ENCODE measurements around the gene MAGEA9. TPM values are rescaled to one million over a fixed set of nuclear protein-coding genes. Genes with fewer than 3 reads are reported as not detected.
"Not testable (repeated sequence)": the region's sequence is repeated elsewhere in the genome, so short reads cannot be mapped to it uniquely, and the experiment has no call there.

The MAGEA9 gene, protein sequence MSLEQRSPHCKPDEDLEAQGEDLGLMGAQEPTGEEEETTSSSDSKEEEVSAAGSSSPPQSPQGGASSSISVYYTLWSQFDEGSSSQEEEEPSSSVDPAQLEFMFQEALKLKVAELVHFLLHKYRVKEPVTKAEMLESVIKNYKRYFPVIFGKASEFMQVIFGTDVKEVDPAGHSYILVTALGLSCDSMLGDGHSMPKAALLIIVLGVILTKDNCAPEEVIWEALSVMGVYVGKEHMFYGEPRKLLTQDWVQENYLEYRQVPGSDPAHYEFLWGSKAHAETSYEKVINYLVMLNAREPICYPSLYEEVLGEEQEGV
- not detected for polyA plus RNA-seq (2012; ENCODE audit: insufficient read depth, insufficient read length, low read depth)

DNA sequence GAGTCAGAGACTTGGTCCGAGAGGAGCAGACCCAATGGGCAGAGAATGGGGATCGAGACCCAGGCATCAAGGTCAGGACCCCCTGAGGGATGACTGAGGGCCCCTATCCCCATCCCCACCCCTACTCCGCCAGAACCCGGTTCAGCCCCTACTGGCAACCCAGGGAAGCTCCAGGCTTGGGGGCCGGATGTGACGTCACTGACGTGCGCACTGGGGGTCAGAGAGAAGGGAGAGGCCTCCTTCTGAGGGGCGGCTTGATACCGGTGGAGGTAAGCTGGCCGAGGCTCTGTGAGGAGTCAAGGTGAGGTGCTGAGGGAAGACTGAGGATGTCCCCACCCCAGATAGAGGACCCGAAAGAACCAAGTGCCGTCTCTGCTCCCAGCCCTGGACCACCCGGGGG is at the start of gene MAGEA9:
MAGEA9 (plus strand) TSS at position 204 of the 400 bp plus-strand sequence. CDS start 4,281 bp downstream, outside the sequence.
- DNase-seq; H3K36me3 ChIP-seq; H3K4me1 ChIP-seq; H3K9me3 ChIP-seq; H3K27me3 ChIP-seq; H3K4me3 ChIP-seq (ENCODE audit: low read depth, low read length): not testable (repeated sequence)

DNA sequence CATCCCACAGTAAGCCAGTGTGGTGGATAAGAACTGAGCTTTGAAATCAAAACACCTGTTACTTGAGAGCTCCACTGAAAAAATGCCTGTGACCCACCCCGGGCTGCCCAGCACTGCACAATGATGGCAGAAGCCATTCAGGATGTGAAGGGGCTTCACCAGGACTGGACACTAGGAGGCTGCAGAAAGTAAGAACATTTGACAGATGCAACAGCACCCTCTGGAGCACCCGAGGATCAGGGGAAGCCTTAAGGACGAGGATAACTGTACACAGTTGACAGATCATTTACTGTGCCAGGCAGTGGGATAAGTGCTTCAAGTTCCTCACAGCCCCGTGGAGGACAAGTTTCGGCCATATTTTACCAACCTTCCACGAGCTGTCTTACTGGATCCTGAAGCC is 39.5 kb upstream of the MAGEA9 start:
- not testable (repeated sequence) for H3K4me3 ChIP-seq (ENCODE audit: low read depth, low read length); H3K4me1 ChIP-seq; H3K36me3 ChIP-seq; H3K27me3 ChIP-seq; H3K9me3 ChIP-seq; DNase-seq

DNA sequence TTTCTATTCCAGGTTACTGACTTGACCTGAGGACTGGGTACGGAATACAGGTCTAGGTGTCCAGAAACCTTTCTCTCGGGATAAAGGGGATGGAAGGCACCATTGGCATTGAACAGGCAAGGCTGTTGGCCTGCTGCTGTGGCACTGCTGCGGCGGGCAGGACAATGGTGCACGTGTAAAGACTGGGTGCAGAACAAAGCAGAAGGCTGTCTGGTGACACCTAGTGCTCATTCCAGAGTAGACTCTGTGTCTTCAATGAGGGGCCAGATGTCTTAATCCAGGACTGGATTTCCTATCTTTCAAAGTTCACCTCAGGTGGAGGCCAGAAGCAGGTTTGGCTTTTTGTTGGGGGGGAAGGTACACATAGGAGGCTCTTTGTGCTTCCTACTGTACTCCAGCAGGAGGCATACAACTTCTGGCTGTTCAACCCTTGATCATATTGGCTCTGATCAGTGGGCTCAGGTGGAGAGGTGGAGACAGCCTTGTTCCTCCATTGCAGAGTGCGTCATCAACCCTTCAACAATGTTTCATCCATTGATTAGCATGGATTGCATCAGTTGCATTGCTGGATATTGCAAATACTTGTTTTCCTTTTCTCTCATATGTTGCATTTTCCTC is 35.2 kb upstream of the MAGEA9 start:
- H3K36me3 ChIP-seq; H3K4me3 ChIP-seq (ENCODE audit: low read depth, low read length); DNase-seq; H3K9me3 ChIP-seq; H3K27me3 ChIP-seq; H3K4me1 ChIP-seq: not testable (repeated sequence)

DNA sequence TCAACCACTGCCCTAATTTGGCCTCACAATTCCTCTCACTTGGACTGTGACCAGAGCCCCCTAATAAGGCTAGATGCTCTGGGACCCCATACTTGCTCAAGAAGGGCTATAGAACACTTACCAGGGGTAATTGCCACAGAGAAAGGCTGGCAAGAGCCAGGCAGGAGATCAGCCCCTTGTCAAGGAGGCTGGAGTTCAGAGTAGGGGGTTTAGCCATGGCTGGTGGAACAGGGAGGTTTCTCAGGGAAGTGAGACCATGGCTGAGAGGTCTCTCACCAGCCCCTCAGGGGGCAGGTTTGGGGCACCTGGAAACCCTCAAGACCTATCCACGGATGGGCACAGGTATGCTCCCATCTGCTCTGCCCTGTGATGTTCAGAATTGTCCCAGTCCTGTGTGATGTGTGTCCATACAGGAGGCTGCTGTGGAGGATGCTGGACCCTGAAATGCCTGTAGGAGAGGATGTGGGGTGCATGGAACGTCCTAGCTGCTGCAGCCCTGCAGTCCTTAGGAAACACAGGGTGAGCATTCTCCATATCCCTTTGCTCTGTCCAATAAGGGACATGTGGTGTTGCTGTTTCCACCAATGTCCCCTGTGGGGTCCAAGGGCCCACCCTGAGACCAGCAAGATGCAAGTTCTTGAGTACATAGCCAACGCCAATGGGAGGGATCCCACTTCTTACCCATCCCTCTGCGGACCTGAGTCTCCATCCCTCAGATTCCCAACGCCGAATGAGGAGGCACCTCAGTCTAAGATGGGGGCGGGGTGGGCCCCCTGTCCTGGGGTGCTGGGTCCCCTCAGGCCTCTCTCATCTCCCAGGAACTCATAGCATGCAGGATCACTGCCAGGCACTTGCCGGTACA is 24.3 kb upstream of the MAGEA9 start:
- Histone ChIP-seq H3K4me1 (no peaks in the 10 kb centered on the region), H3K36me3 (no peaks in the 10 kb centered on the region), H3K9me3 (no peaks in the 10 kb centered on the region), H3K4me3 (ENCODE audit: low read depth, low read length) (no peak overlapping the region), H3K27me3 (no peaks in the 10 kb centered on the region)
- DNase-seq, result no peak
- TF ChIP-seq, protein P1, sequence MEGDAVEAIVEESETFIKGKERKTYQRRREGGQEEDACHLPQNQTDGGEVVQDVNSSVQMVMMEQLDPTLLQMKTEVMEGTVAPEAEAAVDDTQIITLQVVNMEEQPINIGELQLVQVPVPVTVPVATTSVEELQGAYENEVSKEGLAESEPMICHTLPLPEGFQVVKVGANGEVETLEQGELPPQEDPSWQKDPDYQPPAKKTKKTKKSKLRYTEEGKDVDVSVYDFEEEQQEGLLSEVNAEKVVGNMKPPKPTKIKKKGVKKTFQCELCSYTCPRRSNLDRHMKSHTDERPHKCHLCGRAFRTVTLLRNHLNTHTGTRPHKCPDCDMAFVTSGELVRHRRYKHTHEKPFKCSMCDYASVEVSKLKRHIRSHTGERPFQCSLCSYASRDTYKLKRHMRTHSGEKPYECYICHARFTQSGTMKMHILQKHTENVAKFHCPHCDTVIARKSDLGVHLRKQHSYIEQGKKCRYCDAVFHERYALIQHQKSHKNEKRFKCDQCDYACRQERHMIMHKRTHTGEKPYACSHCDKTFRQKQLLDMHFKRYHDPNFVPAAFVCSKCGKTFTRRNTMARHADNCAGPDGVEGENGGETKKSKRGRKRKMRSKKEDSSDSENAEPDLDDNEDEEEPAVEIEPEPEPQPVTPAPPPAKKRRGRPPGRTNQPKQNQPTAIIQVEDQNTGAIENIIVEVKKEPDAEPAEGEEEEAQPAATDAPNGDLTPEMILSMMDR (IDR thresholded peaks at IDR 0.05; ENCODE audit: low read depth, low read length), result no peak

DNA sequence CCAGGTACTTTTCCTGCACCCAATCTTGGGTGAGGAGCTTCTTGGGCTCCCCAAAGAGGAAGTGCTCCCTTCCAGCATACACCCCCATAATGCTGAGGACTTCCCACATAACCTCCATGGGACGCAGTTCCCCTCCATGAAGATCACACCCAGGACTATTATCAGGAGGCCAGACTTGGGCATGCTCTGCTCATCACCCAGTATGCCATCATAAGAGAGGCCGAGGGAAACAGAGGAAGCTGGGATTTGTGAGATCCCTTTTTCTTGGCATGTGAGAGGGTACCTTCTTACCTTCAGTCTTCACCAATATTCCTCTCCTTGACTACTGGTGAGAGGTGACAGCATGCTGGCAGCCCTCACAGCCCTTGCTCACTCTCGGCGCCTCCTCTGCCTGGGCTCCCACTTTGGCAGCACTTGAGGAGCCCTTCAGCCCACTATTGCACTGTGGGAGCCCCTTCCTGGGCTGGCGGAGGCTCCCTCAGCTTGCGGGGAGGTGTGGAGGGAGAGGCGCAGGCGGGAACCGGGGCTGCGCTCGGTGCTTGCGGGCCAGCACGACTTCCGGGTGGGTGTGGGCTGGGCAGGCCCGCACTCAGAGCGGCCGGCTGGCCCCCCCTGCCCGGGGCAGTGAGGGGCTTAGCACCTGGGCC is 23.5 kb upstream of the MAGEA9 start:
- Histone ChIP-seq H3K27me3 (no peaks in the 10 kb centered on the region), H3K36me3 (no peaks in the 10 kb centered on the region), H3K9me3 (no peaks in the 10 kb centered on the region), H3K4me1 (no peaks in the 10 kb centered on the region), H3K4me3 (ENCODE audit: low read depth, low read length) (no peak overlapping the region)
- DNase-seq, result no peak
- TF ChIP-seq, protein P1 (IDR thresholded peaks at IDR 0.05; ENCODE audit: low read depth, low read length), result no peak

DNA sequence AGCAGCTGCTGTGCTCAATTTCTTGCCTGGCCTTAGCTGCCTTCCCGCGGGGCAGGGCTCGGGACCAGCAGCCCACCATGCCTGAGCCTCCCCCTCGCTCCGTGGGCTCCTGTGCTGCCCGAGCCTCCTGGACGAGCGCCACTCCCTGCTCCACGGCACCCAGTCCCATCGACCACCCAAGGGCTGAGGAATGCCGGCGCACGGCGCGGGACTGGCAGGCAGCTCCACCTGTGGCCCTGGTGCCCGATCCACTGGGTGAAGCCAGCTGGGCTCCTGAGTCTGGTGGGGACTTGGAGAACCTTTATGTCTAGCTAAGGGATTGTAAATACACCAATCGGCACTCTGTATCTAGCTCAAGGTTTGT is 23.0 kb upstream of the MAGEA9 start:
- H3K9me3 ChIP-seq; H3K4me3 ChIP-seq (ENCODE audit: low read depth, low read length); DNase-seq; H3K36me3 ChIP-seq; H3K4me1 ChIP-seq; H3K27me3 ChIP-seq: not testable (repeated sequence)

DNA sequence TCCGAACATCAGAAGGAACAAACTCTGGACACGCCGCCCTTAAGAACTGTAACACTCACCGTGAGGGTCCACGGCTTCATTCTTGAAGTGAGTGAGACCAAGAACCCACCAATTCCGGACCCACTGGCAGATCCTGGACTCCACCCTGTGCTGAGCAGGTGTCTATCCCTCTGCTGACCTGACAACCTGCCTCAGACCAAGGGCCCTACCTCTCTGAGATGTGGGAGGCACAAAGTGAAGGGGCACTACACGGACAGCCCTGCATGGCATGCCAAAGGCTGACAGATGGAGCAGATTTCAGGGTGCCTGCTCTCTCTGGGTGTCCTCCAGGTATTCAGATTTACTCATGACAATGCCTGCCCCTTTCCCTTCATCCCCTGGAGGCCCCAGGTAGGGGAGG is 21.9 kb upstream of the MAGEA9 start:
- Histone ChIP-seq H3K27me3 (no peaks in the 10 kb centered on the region), H3K9me3 (no peaks in the 10 kb centered on the region), H3K4me1 (no peaks in the 10 kb centered on the region), H3K36me3 (no peaks in the 10 kb centered on the region), H3K4me3 (ENCODE audit: low read depth, low read length) (no peak overlapping the region)
- no peak for DNase-seq
- TF ChIP-seq, protein P1 (IDR thresholded peaks at IDR 0.05; ENCODE audit: low read depth, low read length), result no peak

Measured in BE2C (cell line).